ENCODE results near the gene PHF5A. TPM values are rescaled to one million over a fixed set of nuclear protein-coding genes. Genes with fewer than 3 reads are reported as not detected.

The PHF5A gene
- total and polyA plus RNA-seq, 2 of the 8 experiments (the other 6 are each of a cell fraction or from before 2014, with no cell fraction given) = 119 to 135 TPM

GRCh38 chr22:41446057-41446501, 22.4 kb downstream of the PHF5A start:
- H3K18ac ChIP-seq (ENCODE audit: extremely low read depth, low read length) = peak overlapping the region; percentile 71; the same call in 1 of the 2 replicates
- no peak overlapping the region for H2BK12ac ChIP-seq (ENCODE audit: low read depth, low read length)
- peaks cover 3 to 9% of the 10 kb centered on the region in 2 experiments for H4K20me1 ChIP-seq (replicated peaks in 1 of 2; ENCODE audit: control insufficient read depth in 1 of 2, insufficient read depth in 2 of 2, low read length in 2 of 2)
- DNase-seq (ENCODE audit: low read depth in 1 of 2, low spot score in 2 of 2) = no peak
- H2BK5ac ChIP-seq (ENCODE audit: low read depth, low read length) = peak overlapping the region; percentile 94
- H3K9me3 ChIP-seq (ENCODE audit: insufficient read depth in 2 of 2, low read depth in 1 of 2, low read length in 1 of 2) = no peaks in the 10 kb centered on the region
- no peak overlapping the region for H3K4ac ChIP-seq (replicated peaks; ENCODE audit: insufficient read length, low read depth, low read length)
- H3K4me1 ChIP-seq (replicated peaks in 1 of 4; ENCODE audit: control insufficient read depth in 3 of 4, insufficient read depth in 4 of 4, low read length in 3 of 4) = peaks cover 0 to 7% (median 4%) of the 10 kb centered on the region in 4 experiments; a peak in 5 of 7 replicates
- H3K79me1 ChIP-seq (ENCODE audit: low read depth, low read length) = peaks cover 6% of the 10 kb centered on the region; the same call in 1 of the 2 replicates
- H3K23me2 ChIP-seq (ENCODE audit: low read depth, low read length) = peaks cover 29% of the 10 kb centered on the region
- peak overlapping the region; percentile 88 to 100 for H3K4me2 ChIP-seq (ENCODE audit: insufficient read depth in 1 of 2, low read depth in 2 of 2, low read length in 2 of 2)
- H3K23ac ChIP-seq (ENCODE audit: insufficient read length) = no peak overlapping the region
- peaks cover 23 to 51% of the 10 kb centered on the region in 2 experiments for H3K79me2 ChIP-seq (ENCODE audit: control insufficient read depth in 1 of 2, insufficient read depth in 2 of 2, low read length in 2 of 2)
- peak overlapping the region; percentile 70 for H3K56ac ChIP-seq (replicated peaks; ENCODE audit: insufficient read length, low read depth, low read length)
- H2BK20ac ChIP-seq (ENCODE audit: low read length) = no peak overlapping the region
- H3K14ac ChIP-seq (ENCODE audit: insufficient read length) = peak overlapping the region; percentile 20
- H3K36me3 ChIP-seq (ENCODE audit: control insufficient read depth in 2 of 4, insufficient read depth in 4 of 4, low read length in 3 of 4) = peaks cover 0 to 17% (median 5%) of the 10 kb centered on the region in 4 experiments; a peak in 5 of 8 replicates
- H2AFZ ChIP-seq (ENCODE audit: low read length) = no peak overlapping the region
- H3K4me3 ChIP-seq (ENCODE audit: extremely low read depth in 1 of 4, insufficient read depth in 2 of 4, low read depth in 3 of 4, low read length in 4 of 4) = peak overlapping the region; percentile 67 to 100 (median 96)
- no peak for TF ChIP-seq MAFK (IDR thresholded peaks at IDR 0.05; ENCODE audit: low read depth, low read length)
- no peak for TF ChIP-seq CHD2 (IDR thresholded peaks at IDR 0.05; ENCODE audit: low read length)
- no peak for TF ChIP-seq SP2 (IDR thresholded peaks at IDR 0.05; ENCODE audit: low read length)
- TF ChIP-seq YY1 (IDR thresholded peaks at IDR 0.05; ENCODE audit: low read depth, low read length) = no peak
- no peak for TF ChIP-seq KDM4A (IDR thresholded peaks at IDR 0.05; ENCODE audit: low read depth, low read length, severe bottlenecking)
- TF ChIP-seq USF2 (IDR thresholded peaks at IDR 0.05; ENCODE audit: low read length) = no peak
- TF ChIP-seq CHD1 (IDR thresholded peaks at IDR 0.05; ENCODE audit: low read depth, low read length) = no peak
- no peak for TF ChIP-seq TAF7 (optimal IDR thresholded peaks at IDR 0.05; ENCODE audit: borderline replicate concordance, low read depth, low read length)
- H3K27ac ChIP-seq (ENCODE audit: low read depth, low read length) = peak overlapping the region; percentile 96
- peak overlapping the region; percentile 62 for H4K5ac ChIP-seq (ENCODE audit: insufficient read length, low read depth, low read length)
- POLR2A ChIA-PET (ENCODE audit: partially characterized antibody) = interaction anchor here (0.6 to 28.8 kb wide), 41 partner anchors 10 to 242 kb away, joined by 3 to 887 read pairs (median 5); partner anchors contain the start of genes ACO2, DESI1, PHF5A and PMM1
- H3K27me3 ChIP-seq (replicated peaks in 1 of 4; ENCODE audit: control insufficient read depth in 3 of 4, extremely low read depth in 1 of 4, insufficient read depth in 3 of 4, low read length in 3 of 4) = no peaks in the 10 kb centered on the region
- no peak overlapping the region for H2AK5ac ChIP-seq (ENCODE audit: low read depth, low read length)
- no peak overlapping the region; the same call in 1 of the 2 replicates for H2BK15ac ChIP-seq (ENCODE audit: low read length)
- CTCF ChIA-PET (ENCODE audit: partially characterized antibody) = interaction anchor here (0.5 to 2.9 kb wide), 12 partner anchors 9 to 80 kb away, joined by 3 to 16 read pairs (median 7); partner anchors contain the start of genes ACO2 and PHF5A
- peak overlapping the region; percentile 85 to 96 (median 94) for H3K9ac ChIP-seq (replicated peaks in 1 of 4; ENCODE audit: extremely low read depth in 1 of 4, low read depth in 3 of 4, low read length in 3 of 4)
- WGBS, 2 experiments (ENCODE audit: extremely low coverage in 1 of 2, insufficient coverage in 1 of 2, insufficient read length in 1 of 2, insufficient replicate concordance in 2 of 2, low coverage in 1 of 2, low lambda C conversion rate in 2 of 2, missing lambda C conversion rate in 1 of 2) = 0% methylated on average over 12 of the region's 34 CpGs; no CpG with 5 or more reads in 1 of the 2 experiments
- no peak overlapping the region for H2BK120ac ChIP-seq (replicated peaks; ENCODE audit: low read depth, low read length)
- no peak overlapping the region for H4K8ac ChIP-seq (ENCODE audit: extremely low read depth, insufficient read depth, low read length)
- peak overlapping the region; percentile 55 for H4K91ac ChIP-seq (replicated peaks; ENCODE audit: insufficient read length, low read length)
- no peak for FAIRE-seq

Data from H1 (cell line).